Measurements from ENCODE around the gene HIGD2A.

DNA sequence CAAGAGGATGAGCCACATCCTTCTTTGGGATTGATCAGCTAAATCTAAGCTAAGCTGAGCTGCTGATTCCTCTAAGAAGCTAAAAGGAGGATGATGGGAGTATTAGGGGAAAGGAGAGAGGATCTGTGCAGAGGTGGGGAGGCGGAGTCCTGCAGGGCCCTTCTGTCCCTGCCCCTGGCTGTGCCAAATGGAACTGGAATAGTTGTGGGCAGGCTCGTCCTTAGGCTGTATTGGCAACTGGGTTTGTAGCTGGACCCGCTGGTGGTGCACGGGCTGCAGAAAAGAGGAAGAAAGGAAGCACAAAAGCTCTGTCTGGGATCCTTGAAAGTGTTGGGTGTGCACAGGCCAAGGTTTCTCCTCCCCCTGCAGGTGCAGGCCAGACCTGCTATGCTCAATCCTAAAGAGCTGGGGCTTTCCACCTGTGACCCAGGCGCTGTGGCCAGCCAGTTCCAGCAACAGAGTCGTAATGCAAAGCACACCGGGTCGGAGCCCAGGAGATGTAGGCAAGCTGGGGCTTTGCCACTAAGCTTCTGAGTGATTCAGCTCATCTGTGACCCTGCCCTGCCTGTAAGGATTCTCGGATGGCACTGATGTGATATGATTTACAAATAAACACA lies 18.0 kb downstream of the HIGD2A start:
- no peak for TF ChIP-seq POLR2AphosphoS5 (IDR thresholded peaks at IDR 0.05)
- TF ChIP-seq, protein P1, sequence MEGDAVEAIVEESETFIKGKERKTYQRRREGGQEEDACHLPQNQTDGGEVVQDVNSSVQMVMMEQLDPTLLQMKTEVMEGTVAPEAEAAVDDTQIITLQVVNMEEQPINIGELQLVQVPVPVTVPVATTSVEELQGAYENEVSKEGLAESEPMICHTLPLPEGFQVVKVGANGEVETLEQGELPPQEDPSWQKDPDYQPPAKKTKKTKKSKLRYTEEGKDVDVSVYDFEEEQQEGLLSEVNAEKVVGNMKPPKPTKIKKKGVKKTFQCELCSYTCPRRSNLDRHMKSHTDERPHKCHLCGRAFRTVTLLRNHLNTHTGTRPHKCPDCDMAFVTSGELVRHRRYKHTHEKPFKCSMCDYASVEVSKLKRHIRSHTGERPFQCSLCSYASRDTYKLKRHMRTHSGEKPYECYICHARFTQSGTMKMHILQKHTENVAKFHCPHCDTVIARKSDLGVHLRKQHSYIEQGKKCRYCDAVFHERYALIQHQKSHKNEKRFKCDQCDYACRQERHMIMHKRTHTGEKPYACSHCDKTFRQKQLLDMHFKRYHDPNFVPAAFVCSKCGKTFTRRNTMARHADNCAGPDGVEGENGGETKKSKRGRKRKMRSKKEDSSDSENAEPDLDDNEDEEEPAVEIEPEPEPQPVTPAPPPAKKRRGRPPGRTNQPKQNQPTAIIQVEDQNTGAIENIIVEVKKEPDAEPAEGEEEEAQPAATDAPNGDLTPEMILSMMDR (IDR thresholded peaks at IDR 0.05) = no peak
- no peak for TF ChIP-seq POLR2A (IDR thresholded peaks at IDR 0.05)
